Superior temporal gyrus (tissue), 1 donor: ENCODE data around the gene LYZL2.
"Not testable (repeated sequence)": the region's sequence is repeated elsewhere in the genome, so short reads cannot be mapped to it uniquely, and the experiment has no call there.

ENCODE experiments used
- DNase-seq: peaks from one replicate; pipeline ENCODE4 v3.0.0-alpha.2; 2016; ENCODE audit errors: extremely low spot score

LYZL2 gene

GRCh38 chr10:30639946-30640786 lies 10.6 kb upstream of the LYZL2 start:
- DNase-seq = peak; percentile 77

GRCh38 chr10:30637881-30638467 lies 8.4 kb upstream of the LYZL2 start:
- DNase-seq = no peak

GRCh38 chr10:30631188-30631587 lies 1.6 kb upstream of the LYZL2 start:
- DNase-seq = no peak

- DNase-seq = no peak
Measured at GRCh38 chr10:30630571-30630970, 1.0 kb upstream of the LYZL2 start.

GRCh38 chr10:30628576-30628975 lies 977 bp downstream of the LYZL2 start:
- DNase-seq = not testable (repeated sequence)

- not testable (repeated sequence) for DNase-seq
Measured at GRCh38 chr10:30626837-30627236, 2.7 kb downstream of the LYZL2 start.

- DNase-seq = not testable (repeated sequence)
Measured at GRCh38 chr10:30626196-30626595, 3.4 kb downstream of the LYZL2 start.

GRCh38 chr10:30625080-30625479 lies 4.5 kb downstream of the LYZL2 start:
- no peak for DNase-seq

GRCh38 chr10:30619966-30620365 lies 9.6 kb downstream of the LYZL2 start:
- DNase-seq = no peak

- no peak for DNase-seq
Measured at GRCh38 chr10:30617070-30617469, 12.5 kb downstream of the LYZL2 start.

GRCh38 chr10:30611041-30611440 lies 18.5 kb downstream of the LYZL2 start:
- DNase-seq = not testable (repeated sequence)

GRCh38 chr10:30607814-30608213 lies 21.7 kb downstream of the LYZL2 start:
- no peak for DNase-seq

GRCh38 chr10:30606313-30606712 lies 23.2 kb downstream of the LYZL2 start:
- DNase-seq = no peak

GRCh38 chr10:30605341-30606121 lies 24.0 kb downstream of the LYZL2 start:
- not testable (repeated sequence) for DNase-seq

GRCh38 chr10:30603589-30603988 lies 26.0 kb downstream of the LYZL2 start:
- no peak for DNase-seq

- DNase-seq = no peak
Measured at GRCh38 chr10:30602747-30603146, 26.8 kb downstream of the LYZL2 start.

- no peak for DNase-seq
Measured at GRCh38 chr10:30600005-30600404, 29.5 kb downstream of the LYZL2 start.

GRCh38 chr10:30598105-30598776 lies 31.3 kb downstream of the LYZL2 start:
- DNase-seq = no peak

GRCh38 chr10:30597433-30597824 lies 32.1 kb downstream of the LYZL2 start:
- DNase-seq = not testable (repeated sequence)

GRCh38 chr10:30596493-30597432 lies 32.8 kb downstream of the LYZL2 start:
- DNase-seq = not testable (repeated sequence)

- no peak for DNase-seq
Measured at GRCh38 chr10:30596013-30596412, 33.5 kb downstream of the LYZL2 start.
